NCI-H2081 (cell line): ENCODE measurements around the gene CCNL1.

Source experiments
- DNase-seq, 2 experiments: peaks; one replicate each; lab custom pipeline; 2025; lab: John Stamatoyannopoulos, UW

CCNL1 gene

DNA sequence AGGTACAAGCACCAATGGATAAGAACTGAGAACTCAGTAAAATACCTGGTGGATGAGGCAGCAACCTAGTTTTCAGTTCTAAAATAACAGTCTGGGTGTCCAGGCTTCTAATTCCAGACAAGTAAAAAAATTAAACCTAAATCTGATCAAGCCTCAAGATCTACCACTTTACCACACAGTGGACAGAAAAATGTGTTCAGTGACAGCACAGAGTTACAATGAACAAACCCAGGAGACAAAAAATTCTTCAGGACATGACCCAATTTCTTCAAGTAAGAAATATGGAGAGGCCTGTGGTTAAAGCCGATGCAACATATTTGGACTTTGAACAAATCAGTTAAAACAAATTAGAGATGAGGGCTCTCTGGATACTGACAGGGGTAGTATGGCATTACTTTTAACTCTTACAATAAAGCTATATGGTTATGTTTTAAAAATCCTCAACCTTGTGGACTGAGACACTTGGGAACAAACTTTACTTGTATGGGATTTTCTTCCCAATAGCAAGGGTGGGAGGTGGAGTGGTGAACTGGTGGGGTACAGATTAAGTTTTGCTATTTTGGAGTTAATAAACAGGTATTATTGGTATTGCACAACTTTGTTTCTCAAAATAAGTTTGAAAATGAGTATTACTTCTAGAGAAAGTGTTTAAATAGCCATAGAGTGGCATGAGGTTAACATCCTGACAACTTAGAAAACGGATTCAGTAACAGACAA is 14.2 kb downstream of the CCNL1 start:
- DNase-seq, result no peak

- peak; percentile 52 to 81 for DNase-seq
Measured at GRCh38 chr3:157142315-157142714, 17.6 kb downstream of the CCNL1 start.

DNA sequence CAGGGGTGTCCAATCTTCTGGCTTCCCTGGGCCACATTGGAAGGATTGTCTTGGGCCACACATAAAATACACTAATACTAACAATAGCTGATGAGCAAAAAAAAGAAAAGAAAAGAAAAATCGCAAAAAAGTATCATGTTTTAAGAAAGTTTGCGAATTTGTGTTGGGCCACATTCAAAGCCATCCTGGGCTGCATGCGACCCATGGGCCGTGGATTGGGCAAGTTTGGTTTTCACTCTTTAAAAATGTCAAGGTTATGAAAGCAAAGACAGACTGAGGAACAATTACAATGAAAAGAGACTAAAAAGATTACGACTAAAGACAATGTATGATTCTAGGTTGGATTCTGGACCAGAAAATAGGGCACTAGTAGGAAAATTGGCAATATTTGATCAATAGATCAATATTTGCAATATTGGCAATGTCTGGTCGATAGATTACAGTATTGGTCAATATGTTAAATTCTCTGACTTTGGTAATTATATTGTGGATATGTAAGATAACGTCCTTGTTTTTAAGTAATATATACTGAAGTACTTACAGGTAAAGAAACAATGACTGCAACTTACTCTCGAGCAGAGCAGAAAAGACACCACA is 19.9 kb downstream of the CCNL1 start:
- DNase-seq, result no peak

DNA sequence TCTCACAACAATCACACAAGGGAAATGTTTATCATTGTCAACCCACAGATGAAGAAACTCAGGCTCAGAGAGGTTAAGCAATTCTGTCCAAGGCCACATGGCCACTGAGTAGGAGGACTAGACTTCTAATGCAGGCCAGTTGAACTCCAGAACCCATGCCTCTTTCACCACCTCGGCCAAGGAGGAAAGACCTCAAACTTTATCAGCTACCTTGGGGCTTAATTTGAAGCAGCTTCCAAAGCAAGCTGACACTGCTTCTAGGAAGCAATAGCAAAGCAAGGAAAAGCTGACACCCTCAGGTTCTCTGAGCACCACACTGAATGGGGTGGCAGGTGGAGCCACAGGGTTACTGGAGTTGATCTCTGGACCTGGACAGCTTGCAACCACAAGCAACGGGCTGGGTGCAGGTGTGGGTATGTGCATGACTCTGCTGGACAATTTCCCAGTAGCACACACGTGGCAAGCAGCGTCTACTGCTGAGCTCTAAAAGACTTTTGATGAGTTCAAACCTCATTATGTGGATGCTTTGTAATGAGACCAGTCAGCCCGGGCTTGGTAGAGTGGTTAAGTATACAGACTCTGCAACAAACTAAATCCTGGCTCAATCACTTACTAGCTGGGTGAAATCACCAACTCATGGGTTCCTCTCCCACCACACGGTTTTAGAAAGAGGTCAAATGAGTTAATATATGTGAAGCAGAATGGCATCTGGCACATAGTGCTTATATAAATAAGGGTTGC is 23.1 kb downstream of the CCNL1 start:
- DNase-seq, result peak in 1 of 2 experiments; percentile 34

- no peak for DNase-seq
Measured at GRCh38 chr3:157135671-157136396, 24.1 kb downstream of the CCNL1 start.

GRCh38 chr3:157134620-157135191 is 25.2 kb downstream of the CCNL1 start:
- no peak for DNase-seq

DNA sequence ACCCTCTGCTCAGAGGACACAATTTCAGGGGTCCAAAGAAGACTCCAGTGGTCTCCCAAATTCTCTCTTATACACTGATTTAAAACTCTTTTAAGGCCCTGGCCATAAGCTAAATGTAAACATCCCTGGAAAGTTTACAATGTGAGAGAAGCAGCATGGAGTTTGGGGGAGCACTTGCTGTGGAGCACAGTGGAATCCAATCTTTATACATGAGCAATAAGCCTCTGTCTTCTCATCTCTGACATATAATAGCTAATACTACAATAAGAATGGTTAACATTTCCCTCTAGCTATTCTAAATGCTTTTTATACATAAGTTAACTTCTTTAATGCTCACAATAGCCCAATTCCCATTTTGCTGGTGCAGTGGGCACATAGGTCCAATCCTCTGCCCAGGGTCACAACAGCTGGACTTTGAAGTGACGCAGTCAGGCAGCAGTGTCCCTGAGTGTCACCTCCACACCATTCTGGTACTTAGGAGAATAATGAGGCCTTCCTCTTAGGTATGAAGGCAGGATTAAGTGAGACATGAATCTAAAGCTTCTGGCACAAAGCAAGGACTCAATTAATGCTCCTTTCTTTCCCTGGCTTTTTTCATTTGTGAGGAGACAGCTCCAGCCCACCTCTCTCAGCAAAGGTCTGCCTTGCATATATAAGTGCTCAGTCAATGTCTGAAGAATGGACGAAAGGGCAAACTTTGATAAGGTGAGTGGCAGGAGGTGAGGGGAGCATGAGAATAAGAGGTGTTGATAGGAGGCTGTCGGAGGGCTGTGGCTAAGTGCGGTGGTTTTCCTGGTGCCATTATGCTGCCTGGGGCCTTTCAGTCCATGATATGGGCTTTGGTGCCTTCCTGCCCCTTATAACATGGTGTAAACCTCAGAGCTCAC is 26.3 kb downstream of the CCNL1 start:
- DNase-seq, result no peak

- DNase-seq, result no peak
Measured at GRCh38 chr3:157132936-157133335, 27.0 kb downstream of the CCNL1 start.

DNA sequence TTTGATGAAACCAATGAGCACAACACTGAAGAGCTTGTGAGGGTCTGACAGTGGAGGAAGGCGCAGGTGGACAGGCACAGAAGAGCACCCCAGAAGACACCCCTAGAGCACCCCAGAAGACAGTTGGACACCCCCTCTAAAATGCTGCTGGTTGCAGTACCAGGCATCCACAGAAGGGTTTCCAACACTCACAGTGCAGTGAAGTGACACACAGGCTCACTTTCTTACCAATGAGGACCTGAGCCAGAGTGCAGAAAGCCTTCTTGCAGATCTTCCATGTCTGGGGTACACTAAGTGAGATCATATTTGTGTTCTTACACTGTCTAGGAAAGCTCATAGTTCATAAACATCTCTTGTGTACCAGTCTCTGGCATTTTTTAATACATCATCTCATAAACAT is 27.6 kb downstream of the CCNL1 start:
- DNase-seq, result no peak

- no peak for DNase-seq
Measured at GRCh38 chr3:157131861-157132260, 28.1 kb downstream of the CCNL1 start.

DNA sequence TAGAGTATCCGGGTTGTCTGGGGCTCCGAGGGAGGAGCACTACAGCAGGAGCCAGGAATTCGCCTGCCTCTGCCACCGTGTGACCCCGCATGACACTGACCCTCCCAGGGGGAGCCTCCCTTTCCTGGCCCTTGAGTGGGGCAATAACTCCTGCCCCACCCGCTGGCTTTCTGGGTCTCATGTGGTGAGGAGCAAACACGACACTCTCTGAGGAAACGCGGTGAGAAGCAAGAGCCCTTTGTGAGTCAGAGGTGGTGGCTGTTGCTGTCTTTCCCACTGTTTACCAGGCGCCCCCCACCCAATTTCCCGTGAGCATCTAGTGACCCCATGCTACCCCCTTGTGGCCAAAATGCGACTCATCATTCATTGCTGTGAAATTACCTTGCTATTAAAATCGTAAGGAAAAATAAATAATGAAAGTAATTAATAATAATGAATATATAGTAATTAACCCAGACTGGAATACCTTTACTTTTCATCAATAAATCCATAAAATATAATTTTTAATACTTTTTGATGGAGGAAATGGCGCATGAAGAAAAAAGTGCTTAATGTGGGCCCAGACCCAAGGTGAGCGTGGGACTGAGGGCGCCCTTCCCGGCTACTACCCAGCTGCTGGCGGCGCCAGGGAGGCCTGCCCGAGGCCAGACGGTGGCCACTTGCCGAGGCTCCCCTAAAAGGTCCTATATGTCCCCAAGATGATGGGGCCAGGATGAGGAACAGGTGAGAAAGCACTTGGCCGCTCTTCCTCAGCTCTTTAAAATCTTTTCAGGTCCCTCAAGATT is 29.3 kb downstream of the CCNL1 start:
- DNase-seq, result peak; percentile 68 to 72

DNA sequence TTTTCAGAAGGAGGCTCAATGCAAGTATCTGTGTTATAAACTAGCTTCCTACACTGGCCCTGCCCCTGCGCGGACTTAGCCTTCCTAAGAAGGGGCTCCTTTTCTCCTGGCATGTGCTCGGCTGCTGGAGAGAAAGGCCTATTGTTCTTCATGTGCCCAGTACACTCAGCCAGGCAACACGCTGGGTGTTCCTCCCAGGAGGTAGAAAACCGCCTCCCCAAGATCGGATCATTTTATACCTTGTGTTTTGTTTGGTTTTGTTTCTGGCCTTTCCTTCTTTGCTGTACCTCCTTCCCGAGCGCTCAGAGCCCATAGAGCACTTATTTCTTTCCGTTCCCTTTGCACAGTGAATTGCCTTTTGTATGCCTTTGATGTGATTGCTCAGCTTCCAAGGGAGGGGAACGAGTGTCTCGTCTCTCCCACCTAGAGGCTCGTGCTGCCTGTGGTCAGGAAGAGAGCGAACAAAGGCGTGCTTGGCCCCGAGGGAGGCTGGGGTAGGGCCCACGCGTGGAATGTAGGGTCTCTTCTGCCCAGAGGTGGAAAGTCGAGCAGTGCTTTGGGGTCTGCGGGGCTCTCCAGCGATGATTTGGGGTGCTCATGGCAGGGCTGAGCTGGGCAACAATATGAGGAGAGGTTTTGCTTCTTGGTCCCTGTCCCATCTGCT is 30.0 kb downstream of the CCNL1 start:
- DNase-seq, result peak; percentile 28 to 53

GRCh38 chr3:157128771-157129681 is 30.9 kb downstream of the CCNL1 start:
- DNase-seq, result no peak

DNA sequence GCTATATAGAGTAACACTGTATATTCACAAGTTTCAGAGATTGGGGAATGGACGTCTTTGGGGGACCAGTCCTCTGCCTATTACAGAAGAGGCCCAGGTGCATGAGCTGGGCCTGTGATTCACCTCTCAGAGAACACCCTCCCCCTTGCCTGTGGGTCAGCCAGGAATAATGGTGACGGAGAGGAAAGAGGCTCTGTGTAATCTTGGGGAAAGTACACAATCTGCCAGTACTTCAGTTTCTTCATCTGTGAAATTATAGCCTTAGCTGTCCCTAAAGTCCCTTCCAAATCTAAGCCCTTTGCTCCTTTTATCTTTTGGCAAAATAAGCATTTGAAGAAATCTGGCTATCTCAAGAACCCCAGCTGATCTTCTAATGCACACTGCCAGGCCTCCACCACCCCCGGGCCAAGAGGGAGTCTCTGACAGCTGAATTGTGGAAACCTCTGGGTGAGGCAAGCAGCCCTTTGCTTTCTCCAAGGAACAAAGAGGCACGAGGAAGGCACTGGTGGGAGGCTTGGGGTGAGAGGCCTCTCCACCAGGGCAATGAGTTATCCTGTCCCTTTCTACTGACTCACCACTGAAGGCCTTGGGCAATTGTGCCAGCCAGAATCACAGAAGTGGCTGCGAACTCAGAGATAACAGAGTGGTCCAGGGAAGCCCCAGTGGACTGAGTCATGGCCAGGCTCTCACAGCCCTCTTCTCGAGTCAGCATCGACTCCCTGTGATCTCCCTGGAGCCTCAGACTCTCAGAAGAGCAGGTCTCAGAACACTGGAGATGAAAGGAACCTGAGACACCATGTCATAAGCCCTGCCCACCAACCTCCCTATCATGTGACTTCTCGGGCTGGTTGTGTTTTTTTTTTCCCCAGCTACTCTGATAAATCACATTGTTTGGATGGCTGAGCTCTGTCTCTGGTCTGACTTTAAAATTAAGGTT is 31.8 kb downstream of the CCNL1 start:
- DNase-seq, result no peak

DNA sequence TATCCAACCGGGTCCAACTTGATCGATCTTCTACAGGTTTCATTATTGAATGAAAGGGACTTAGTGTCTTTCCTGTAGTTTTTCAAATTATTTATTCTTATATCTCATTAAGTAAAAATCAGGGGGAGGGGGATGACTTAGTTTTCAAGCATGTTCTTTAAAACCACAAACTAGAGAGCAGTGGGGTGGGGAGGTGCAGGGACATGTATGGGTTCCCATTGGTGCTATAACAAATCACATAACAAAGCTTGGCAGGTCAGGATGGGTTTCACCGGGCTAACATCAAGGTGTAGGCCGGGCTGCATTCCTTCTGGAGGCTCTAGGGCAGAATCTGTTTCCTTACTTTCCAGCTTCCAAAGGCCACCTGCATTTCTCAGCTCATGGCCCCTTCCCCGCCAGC is 32.7 kb downstream of the CCNL1 start:
- no peak for DNase-seq

- DNase-seq, result no peak
Measured at GRCh38 chr3:157126365-157126764, 33.6 kb downstream of the CCNL1 start.

DNA sequence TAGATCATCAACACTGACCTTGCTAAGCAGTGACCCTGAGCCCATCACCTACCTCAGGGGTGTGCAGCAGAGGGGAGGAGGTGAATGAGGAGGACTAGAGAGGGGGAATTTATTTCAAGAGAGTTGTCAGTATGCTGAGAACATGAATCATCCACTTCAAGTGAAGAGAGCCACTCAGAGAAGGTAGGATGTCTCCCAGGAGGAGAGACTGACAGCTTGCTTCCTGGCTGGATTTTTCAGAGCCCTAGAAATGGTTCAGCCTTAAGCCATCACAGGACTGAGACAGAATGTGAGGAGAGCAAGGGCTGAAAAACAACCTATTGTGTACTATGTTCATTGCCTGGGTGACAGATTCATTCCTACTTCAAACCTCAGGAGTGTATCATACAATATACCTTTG is 34.8 kb downstream of the CCNL1 start:
- DNase-seq, result no peak

GRCh38 chr3:157123621-157124020 is 36.3 kb downstream of the CCNL1 start:
- DNase-seq, result no peak
